HG03103 (cell line): ENCODE measurements around the gene DYRK2.
A peak's percentile ranks its signal among the peaks of the same experiment; 100 is the strongest.
"Not testable (repeated sequence)": the region's sequence is repeated elsewhere in the genome, so short reads cannot be mapped to it uniquely, and the experiment has no call there.

ENCODE experiments used
- ATAC-seq: cut with Tn5 transposase; IDR thresholded peaks from one replicate; pipeline ENCODE4 v1.9.1; 2021; ENCODE audit warnings: low read depth; ENCODE audit not compliant: unreplicated experiment

Gene DYRK2

DNA sequence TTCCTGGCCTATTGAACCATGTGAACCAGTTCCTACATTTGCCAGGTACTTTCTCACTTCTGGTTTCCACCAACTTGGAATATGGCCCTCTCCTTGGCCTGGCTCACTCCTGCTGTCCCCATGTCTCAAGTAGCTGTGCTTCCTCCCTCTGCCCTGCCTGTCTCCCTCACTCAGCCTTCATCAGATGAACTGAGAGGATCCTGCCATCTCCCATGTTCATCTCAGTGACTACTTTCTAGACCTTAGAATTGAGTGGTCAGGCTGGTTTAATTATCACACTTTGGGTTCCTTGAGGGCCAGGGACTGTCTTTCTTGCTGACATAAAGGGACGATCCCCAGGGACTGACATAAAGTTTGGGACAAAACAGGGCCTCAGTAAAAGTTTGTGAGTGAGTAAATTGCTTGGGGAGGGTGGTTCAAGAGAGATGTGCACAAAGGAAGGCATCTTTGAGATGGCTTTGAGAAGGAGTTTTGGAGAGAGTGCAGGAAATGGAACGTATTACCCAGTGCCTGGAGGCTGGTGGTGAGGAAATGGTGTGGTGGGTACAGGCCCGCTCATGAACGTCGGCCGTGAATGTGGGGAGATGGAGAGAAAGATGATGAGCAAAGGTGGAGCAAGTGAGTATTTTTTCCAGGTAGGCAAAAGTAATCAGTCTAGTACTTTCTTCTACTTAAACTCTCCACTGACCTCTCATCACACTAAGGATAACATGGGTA is 20.8 kb downstream of the DYRK2 start:
- ATAC-seq = no peak

DNA sequence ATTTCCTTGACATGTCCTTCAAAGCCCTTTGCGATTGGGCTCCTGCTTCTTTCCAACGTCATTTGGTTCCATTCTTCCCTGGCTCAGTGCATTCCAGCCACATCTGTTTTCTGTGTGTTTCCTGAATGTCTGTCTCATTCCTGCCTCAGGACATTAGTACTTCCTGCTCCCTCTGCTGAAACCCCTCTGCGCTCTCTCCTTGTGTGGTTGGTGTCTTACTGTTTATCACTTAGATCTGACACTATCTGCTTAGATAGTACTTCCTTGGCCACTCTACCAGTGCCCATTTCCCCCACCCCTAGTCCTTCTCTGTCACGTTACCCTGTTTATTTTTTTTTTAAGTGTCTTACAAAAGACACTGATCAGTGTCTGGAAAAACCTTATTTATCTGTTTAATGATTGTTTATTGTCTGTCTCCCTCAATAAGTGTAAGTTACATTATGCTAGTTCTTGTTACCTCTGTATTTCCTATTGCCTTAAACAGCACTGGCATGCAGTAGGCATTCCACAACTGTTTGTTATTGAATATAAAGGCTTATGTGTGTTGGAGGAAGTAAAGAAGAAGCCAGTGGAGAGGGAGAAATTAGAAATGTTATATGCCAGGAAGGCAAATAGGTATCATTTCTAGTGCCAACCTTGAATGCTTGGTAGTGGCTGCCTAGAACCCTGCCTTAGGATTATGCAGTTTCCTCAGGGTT is 21.5 kb downstream of the DYRK2 start:
- no peak for ATAC-seq

DNA sequence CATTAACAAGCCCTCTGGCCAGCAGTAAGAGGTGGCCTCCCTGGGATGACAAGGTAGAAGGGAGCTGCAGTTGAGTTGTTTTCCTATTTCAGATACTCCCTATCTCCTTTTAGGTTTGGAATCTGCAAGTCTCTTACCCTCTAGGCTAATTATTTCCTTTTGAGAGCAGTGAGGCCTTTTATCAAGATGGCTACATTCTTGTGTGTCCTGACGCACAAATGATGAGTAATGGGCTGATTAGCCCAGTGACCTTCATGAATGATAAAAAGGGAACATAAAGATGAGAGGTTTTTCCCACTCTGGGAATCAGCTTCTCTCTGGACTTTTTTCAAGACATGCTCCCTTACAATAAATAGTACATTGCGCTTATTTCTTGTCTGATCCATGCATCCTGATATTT is 22.9 kb downstream of the DYRK2 start:
- no peak for ATAC-seq

DNA sequence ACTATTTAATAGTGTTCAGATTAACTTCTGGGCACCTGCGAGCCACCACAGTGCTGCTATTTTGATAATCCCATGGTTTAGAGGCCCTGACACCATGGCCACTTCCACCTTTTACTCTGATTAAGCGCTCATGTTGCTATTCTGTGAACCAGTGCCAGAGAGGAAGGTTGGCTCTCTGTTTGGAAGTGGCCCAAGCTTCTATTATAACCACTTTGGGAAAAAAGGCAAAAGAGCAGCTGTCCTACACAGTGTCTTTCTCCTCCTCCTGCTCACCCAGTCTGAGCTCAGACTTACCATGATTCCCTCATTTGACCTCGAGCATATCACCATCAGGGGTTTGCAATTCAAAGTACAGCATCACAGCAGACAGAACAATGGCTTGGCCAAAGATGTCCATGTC is 23.3 kb downstream of the DYRK2 start:
- no peak for ATAC-seq

DNA sequence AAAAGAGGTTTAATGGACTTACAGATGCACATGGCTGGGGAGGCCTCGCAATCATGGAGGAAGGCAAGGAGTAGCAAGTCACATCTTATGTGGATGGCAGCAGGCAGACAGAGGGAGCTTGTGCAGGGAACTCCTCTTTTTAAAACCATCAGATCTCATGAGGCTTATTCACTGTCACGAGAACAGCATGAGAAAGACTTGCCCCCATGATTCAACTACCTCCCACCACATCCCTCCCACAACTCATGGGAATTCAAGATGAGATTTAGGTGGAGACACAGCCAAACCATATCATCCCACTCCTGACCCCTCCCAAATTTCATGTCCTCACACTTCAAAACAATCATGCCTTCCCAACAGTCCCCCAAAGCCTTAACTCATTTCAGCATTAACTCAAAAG is 24.0 kb downstream of the DYRK2 start:
- not testable (repeated sequence) for ATAC-seq

DNA sequence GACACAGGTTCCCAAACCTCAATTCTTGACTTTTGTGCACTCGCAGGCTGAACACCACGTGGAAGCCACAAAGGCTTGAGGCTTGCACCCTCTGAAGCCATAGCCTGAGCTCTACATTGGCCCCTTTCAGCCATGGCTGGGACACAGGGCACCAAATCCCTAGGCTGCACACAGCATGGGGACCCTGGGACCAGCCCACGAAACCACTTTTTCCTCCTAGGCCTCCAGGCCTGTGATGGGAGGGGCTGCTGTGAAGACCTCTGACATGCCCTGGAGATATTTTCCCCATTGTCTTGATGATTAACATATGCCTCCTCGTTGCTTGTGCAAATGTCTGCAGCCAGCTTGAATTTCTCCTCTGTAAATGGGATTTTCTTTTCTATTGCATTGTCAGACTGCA is 25.0 kb downstream of the DYRK2 start:
- ATAC-seq = not testable (repeated sequence)

DNA sequence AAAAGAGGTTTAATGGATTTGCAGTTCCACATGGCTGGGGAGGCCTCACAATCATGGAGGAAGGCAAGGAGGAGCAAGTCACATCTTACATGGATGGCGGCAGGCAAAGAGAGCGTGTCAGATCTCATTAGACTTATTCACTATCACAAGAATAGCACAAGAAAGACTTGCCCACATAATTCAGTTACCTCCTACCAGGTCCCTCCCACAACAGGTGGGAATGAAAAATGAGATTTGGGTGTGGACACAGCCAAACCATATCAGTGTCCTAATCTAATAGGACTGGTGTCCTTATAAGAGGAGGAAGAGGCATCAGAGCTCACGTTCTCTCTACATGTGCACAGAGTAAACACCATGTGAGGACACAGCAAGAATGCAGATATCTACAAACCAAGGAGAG is 25.9 kb downstream of the DYRK2 start:
- ATAC-seq = no peak

DNA sequence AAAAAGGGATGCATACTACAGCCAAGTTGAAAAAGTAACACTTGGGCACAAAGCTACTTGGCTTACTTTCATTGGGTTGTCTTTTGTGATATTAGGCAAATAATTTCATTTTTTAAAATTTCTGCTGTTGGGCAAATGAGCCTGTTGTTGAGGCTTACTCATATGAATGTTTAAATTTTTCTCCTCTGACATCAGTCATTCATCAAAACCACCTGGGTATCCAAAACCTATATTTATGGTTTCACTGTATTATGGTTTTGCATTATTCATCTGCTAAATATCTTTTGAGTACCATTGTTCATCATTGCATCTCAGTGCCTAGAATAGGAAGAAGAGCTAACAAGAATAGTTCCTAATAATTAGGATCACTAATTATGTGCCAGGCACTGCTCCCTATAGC is 28.1 kb downstream of the DYRK2 start:
- no peak for ATAC-seq

DNA sequence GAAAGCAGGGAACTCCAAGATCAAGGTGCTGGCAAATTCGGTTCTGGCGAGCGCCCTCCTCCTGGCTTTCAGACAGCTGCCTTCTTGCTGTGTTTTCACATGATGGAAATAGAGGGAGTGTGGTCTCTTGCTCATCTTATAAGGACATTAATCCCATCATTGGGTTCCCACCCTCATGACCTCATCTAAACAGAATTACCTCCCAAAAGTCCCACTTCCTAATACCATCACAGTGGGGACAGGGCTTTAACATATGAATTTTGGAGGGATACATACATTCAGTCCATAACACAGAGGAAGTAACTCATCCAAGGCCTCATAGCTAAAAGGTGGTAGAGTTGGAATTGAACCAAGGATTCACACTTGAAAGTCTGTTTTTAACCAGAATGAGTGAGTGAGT is 28.6 kb downstream of the DYRK2 start:
- no peak for ATAC-seq

DNA sequence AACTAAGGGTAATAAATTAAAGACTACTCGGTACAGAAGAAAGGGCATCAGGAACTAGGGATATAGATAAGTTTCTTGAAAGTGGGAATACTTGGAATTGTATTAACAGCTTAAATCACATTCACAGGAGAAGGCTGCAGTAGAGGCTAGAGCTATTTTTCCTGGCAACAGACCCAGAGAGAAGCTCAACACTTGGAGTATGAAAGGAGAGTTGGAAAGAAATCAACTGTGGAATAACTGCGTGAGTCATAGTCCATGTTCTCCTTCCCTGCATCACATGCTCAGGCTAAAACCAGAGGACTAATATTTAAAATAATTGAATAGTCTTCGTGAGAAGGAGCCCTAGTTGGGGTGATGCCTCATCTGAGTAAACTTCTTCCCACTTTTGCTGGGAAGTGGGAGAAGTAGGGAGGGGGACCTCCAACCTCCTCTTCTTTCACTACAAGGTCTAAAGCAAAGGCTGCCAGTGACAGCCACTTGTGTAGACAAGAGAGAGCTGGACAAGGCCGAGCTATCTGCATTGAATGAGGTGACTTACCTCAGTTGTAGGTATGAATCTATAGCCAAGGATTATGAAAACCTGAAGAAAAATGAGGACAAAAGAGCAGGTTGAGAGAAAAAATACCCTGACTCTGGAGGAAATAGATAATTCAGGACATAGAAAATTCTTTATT is 32.7 kb downstream of the DYRK2 start:
- ATAC-seq = no peak

DNA sequence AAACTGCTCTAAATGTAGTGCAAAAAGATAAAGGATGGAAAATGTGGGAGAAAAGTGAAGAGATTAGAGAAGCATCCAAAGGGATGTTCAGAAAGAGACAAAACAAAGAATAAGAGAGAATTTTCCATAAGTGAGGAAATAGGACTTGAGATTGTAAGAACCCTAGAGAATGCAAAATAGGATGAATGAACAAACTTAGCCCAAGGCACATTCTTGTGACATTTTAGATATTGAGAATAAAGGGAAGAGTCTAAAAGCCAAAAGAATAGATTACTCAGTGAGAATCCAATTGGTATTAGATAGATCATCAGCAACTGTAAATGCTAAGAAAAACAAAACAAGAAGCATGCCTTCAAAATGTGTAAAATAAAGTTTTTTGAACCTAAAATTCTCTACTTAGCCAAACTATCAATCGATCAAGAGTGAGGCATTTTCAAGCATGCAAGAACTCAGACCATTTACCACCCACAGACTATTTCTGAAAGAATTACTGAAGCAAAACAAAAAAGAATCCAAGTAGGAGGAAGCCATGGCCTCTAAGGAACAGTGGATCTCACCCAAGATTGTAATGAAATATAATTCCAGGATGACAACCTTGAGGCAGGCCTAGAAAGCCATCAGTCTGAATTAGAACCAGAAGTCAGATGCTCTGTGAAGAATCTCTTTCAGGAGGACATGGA is 33.5 kb downstream of the DYRK2 start:
- no peak for ATAC-seq

DNA sequence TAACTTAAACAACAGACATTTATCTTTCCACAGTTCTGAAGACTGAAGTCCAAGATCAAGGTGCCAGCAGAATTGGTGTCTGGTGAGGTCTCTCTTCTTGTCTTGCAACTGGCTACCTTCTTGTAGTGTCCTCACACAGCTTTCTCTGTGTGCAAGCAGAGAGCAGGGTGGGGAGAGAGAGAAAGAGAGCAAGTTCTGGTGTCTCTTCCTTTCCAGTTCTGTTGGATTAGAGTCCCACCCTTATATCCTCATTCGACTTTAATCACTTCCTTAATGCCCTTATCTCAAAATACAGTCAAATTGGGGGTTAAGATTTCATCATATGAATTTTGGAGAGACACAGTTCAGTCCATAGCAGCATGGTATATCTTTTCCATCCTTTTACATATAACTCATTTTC is 40.8 kb downstream of the DYRK2 start:
- no peak for ATAC-seq

DNA sequence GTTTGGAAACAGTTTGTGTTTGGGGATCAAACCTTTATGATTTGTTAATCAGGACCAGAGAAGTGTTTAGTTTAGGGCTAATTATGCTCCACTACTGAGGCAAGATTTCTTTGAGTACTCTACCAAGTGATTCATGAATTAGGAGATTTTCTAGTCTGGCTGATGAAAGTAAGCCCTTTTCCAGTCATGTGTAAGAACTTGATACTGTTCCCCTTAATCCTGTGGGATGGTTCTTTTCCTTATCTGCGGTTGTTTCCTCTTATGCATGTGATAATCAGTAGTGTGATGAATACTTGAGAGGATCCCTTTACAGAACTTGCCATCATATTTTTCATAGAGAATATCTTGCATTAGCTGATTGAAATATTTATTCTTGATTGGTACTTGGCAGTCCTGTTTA is 42.1 kb downstream of the DYRK2 start:
- ATAC-seq = no peak

DNA sequence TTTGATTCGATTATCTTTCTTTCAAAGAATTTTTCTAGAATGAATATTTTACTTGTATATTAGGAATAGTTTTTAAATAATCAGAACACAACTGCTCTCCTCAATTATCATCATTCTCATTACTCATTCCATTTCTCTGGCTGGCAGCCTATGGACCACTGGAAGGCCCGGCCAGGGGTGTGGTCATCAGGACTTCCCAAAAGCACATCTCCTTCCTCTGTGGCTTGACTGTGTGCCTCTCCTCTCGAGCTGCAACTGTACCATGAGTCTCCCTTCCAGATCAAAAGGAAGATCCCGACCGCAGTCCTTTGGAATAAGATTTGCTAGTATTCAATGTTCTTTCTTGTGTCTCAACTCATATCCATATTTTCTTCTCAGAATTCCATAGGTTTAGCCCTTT is 42.7 kb downstream of the DYRK2 start:
- no peak for ATAC-seq

DNA sequence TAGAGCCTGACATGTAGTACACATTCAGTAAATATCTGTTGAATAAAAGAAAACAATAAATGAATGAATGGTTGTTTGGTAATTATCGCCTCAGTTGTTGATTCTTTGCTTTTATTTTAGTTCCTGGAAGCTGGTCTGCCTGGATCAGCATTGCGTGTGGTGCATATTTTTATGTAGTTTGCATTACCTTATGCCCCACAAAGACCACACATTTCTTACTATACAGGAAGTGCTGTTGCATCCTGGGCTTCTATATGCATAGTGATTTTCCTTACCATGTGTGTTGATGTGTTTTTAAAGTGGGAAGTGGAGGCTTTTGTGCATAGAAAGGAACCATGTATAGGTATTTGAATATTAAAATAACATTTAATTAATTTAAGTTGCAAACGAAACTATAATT is 43.6 kb downstream of the DYRK2 start:
- no peak for ATAC-seq

DNA sequence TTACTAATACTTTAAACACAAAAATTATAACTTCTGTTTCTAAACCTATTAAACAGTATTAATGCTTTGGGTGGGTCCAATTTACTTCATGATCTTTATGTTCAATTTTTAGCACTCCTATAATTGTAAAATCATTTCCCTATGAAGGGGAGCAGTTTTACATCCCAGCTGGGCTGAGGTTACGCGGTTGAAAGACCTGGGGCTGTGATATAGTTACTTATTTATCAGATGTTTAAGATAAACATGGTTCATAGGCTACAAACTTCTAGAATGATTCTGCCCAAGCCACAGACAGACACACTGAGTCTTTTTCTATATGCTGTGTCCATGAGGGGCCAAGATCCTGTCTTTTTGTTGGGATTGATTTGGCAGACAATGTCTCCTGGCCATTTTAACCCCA is 44.4 kb downstream of the DYRK2 start:
- peak; percentile 43 for ATAC-seq

DNA sequence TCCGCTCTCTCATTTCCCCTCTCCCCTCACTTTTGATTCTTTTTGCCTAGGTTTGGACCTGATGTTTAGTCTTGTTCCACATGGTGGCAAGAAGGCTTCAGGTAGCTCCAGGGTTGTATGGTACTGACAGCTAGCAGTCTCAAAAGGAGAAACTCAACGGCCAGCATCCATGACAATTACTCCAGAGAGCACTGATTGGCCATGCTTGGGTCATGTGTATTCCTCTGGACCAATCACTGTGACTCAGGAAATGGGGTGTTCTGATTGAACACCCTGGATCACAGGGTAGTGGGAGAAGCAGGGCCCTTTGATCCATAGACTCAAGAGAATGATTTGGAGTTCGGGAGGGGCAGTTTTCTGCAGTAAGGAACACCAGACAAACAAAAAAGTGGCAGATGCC is 45.3 kb downstream of the DYRK2 start:
- no peak for ATAC-seq

DNA sequence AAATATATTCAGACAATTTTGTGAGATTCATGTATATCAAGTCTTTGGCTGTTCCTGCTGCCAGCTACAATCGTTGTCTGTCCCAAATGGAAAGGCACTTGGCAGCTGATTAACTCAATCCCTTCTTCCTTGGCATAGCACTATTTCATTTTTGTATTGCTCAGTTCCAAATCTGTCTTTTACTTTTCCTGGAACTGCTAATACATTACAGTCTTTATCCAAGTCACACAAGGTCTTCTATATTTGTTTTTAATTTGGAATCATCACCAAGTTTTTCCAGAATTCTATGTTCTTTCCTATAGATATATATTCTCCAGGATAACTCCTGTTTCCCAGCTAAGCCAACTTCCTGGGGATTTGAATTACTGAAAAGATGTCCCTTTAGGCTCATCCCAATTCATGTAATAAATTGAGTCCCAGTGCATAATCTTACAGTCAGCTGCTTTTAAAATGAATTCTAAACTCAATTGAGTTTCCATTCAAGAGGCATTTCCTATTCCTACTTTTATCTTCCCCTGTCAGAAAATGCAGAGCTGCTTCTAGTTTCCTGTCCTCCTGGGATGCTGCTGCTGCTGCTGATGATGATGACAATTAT is 45.9 kb downstream of the DYRK2 start:
- ATAC-seq = no peak

DNA sequence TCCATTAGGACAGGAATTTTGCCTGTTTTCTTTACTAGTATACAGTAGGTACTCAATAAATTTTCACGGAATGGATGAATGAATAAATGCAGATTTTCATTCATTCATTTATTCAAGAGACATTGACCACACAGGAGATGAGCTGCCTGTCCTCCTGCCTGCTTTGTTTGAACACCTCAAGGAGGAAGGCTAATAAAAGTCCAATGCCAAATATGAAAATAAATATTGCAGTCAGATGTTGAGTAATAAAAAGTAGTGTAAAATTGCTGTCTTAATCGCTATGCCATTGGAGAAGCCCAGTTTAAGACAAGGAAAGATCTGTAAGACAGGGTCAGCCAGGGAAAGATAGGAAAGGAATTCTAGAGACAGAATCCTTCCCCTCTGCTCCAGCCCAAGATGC is 47.4 kb downstream of the DYRK2 start:
- ATAC-seq = no peak

DNA sequence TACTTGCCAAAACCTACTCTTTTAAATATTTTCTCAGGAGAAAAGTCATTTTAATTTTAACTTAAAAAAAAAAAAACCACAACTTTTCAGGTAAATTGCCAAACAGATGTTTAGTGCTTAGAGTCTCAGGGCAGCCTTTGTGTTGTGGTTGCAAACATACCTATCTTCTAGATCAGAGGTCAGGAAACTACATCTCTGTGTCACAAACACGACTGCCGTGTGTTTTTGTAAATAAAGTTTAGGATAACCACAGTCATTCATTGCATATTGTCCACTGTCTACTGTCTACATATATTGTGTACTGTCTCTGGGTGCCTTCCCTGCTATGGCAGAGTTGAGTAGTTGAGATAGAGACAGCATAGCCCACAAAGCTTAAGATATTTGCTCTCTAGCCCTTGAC is 48.9 kb downstream of the DYRK2 start:
- no peak for ATAC-seq

DNA sequence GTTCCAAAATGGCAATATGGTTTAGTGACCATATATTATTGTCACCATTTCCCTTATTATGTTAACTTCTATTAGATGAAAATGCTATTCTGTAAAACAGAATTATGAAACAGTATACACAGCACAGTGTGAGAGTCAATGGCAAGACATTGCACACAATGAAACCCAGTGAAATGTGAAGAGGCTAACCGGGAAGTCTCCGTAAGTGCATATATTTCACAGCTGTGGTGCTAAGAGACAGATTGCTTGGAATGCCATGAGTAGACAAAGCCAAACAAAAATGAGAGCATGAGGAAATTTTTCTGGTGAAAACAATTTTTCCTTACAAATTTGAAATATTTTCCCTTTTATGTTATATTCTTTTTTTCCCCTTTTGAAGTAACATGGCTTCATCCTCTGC is 49.4 kb downstream of the DYRK2 start:
- no peak for ATAC-seq
